Heart left ventricle (tissue), 16 donors: Measurements from ENCODE around the gene WDR82. TPM values are rescaled to one million over a fixed set of nuclear protein-coding genes. Genes with fewer than 3 reads are reported as not detected.

Experiments
- ATAC-seq, 4 donors: fragments of 200-7000 bp; cut with Tn5 transposase; one replicate each; pipeline ENCODE4 v1.9.1; 2020 to 2022; ENCODE audit warnings: moderate library complexity in 4 of 4, mild to moderate bottlenecking in 3 of 4, moderate number of reproducible peaks in 1 of 4
- DNase-seq, 5 donors: peaks; one replicate each; pipeline ENCODE4 v3.0.0-alpha.2; 2020
- H3K27ac ChIP-seq, 12 donors: fragments of 200-600 bp; sonication (generic) in 4 of 12; one replicate each; pipeline versions ENCODE4 v1.5.0 to v1.8.0; 2016 to 2022; ENCODE audit warnings: mild to moderate bottlenecking in 2 of 12
- H3K27me3 ChIP-seq, 9 donors: fragments of 200-600 bp; sonication (generic) in 2 of 9; one replicate each; pipeline versions ENCODE4 v1.5.1 to v1.8.0; 2016 to 2022; ENCODE audit warnings: mild to moderate bottlenecking in 3 of 9
- H3K36me3 ChIP-seq, 9 donors: fragments of 200-600 bp; sonication (generic) in 2 of 9; one replicate each; pipeline versions ENCODE4 v1.5.0 to v1.8.0; 2018 to 2022; ENCODE audit warnings: mild to moderate bottlenecking in 2 of 9
- H3K4me1 ChIP-seq, 12 donors: fragments of 200-600 bp; sonication (generic) in 4 of 12; one replicate each; pipeline versions ENCODE4 v1.5.0 to v1.8.0; 2016 to 2022; ENCODE audit warnings: mild to moderate bottlenecking in 3 of 12
- H3K4me3 ChIP-seq, 12 donors: fragments of 200-600 bp; sonication (generic) in 4 of 12; one replicate each; pipeline versions ENCODE4 v1.5.0 to v1.8.0; 2017 to 2022; ENCODE audit warnings: mild to moderate bottlenecking in 9 of 12, moderate library complexity in 4 of 12
- H3K9me3 ChIP-seq, 12 donors: fragments of 200-600 bp; sonication (generic) in 4 of 12; one replicate each; pipeline versions ENCODE4 v1.5.0 to v1.8.0; 2016 to 2022; ENCODE audit warnings: mild to moderate bottlenecking in 1 of 12
- POLR2A ChIP-seq, 2 donors: fragments of 450-650 bp; IDR thresholded peaks; one replicate each; pipeline ENCODE4 v1.6.1; 2017; ENCODE audit warnings: antibody characterized with exemption in 2 of 2, mild to moderate bottlenecking in 2 of 2, moderate library complexity in 2 of 2
- WGBS, 4 donors: extraction: QIAGEN DNeasy Blood & Tissue Kit in 2 of 4; methylation state at CpG; one replicate each; pipeline versions ENCODE4 v1.1.5 to v1.1.7; 2013 to 2018; 5-methylcytosine and 5-hydroxymethylcytosine counted together
- intact Hi-C, 10 donors: fragments of 100-400 bp; cut with DNase I; formaldehyde crosslinking; loops; one replicate each; pipeline versions ENCODE4 v1.11.1 to v1.14.2; 2022
- polyA plus RNA-seq, 2 donors: library from polyadenylated mRNA; stranded (reverse); fragments of 200-250 nt; gene quantifications; one replicate each; pipeline ENCODE4 v1.2.3, GENCODE V29; 2013
- total RNA-seq, 9 donors: library from RNA; depleted of rRNA in 2 of 9; stranded (reverse); fragments of >200 nt in 2 of 9; fragmentation: NEBNext Ultra II Directional in 3 of 9; extraction: Animal tissue kit (Norgen Biotek cat#: 25700) in 3 of 9; gene quantifications; one replicate each; pipeline versions ENCODE4 v1.1.0 to v1.2.4, GENCODE V29; 2016 to 2023
- TF ChIP-seq, protein P1 (sequence below), 12 donors: fragments of 200-600 bp; sonication (generic) in 4 of 12; IDR thresholded peaks; one replicate each; pipeline versions ENCODE4 v1.5.0 to v1.8.0; 2018 to 2022; ENCODE audit warnings: antibody characterized with exemption in 12 of 12, mild to moderate bottlenecking in 5 of 12
- donor health status: ischemic (EF 13 %, LVEDD 7.1; RV severe dilation, severe dysfunction).
- donor health status: healthy with polysubstance abuse.
- donor health status: DM: no; HTN: yes; CAD: no.
- donor health status: DM: no; HTN: no; CAD: no.
- donor health status: ischemic (EF 25% LVEDD 6.9; RV normal size, moderate dysfunction).
- donor health status: ischemic (EF 25% LVEDD 5.7; RV mildly dilated, moderate dysfunction).
- donor health status: healthy.
- donor health status: DM: yes; HTN: yes; CAD: no.
- donor health status: ischemic (EF 35%, LVEDD 5.7; RV mildly dilated, moderate dysfunction).
- donor health status: nonischemic (EF 11% LVEDD 7.7; RV severe dilation, severe dysfunction).
- donor health status: DM: yes; HTN: yes; CAD: no.
- donor health status: PGD.
- donor health status: ischemic (EF 29% LVEDD 5.4; RV normal size, mild dysfunction).
- donor health status: nonischemic (EF 23%, LVEDD 6.1; RV moderate dilation, normal function).

Gene WDR82
- total and polyA plus RNA-seq, 11 donors = 24.7 to 73.6 (median 61.2) TPM

- no peaks in the 10 kb centered on the region for H3K27me3 ChIP-seq
- DNase-seq (peak; percentile 56 to 81 (median 70)), ATAC-seq (peak; percentile 82 to 94 (median 88))
- H3K27ac ChIP-seq = peak overlapping the region in 11 of 12 donors; percentile 9 to 74 (median 54)
- WGBS, 4 donors = 16 to 25% (median 22%) methylated on average over 14 of the region's 14 CpGs
- H3K4me1 ChIP-seq = peaks cover 0 to 28% (median 14%) of the 10 kb centered on the region in 12 donors
- H3K9me3 ChIP-seq = no peaks in the 10 kb centered on the region
- no peaks in the 10 kb centered on the region for H3K36me3 ChIP-seq
- peak overlapping the region in 1 of 12 donors; percentile 10 for H3K4me3 ChIP-seq
- TF ChIP-seq POLR2A (IDR thresholded peaks at IDR 0.05) = no peak
- TF ChIP-seq, protein P1, sequence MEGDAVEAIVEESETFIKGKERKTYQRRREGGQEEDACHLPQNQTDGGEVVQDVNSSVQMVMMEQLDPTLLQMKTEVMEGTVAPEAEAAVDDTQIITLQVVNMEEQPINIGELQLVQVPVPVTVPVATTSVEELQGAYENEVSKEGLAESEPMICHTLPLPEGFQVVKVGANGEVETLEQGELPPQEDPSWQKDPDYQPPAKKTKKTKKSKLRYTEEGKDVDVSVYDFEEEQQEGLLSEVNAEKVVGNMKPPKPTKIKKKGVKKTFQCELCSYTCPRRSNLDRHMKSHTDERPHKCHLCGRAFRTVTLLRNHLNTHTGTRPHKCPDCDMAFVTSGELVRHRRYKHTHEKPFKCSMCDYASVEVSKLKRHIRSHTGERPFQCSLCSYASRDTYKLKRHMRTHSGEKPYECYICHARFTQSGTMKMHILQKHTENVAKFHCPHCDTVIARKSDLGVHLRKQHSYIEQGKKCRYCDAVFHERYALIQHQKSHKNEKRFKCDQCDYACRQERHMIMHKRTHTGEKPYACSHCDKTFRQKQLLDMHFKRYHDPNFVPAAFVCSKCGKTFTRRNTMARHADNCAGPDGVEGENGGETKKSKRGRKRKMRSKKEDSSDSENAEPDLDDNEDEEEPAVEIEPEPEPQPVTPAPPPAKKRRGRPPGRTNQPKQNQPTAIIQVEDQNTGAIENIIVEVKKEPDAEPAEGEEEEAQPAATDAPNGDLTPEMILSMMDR (IDR thresholded peaks at IDR 0.05) = peak in 6 of 12 donors; percentile 22 to 50 (median 32)
- intact Hi-C loops = loop anchor here in 2 of 10 donors (5.0 to 10.0 kb wide), 2 partner anchors 32 to 85 kb away; no protein-coding TSS in a partner anchor
Observed at GRCh38 chr3:52299879-52300611, 21.6 kb upstream of the WDR82 start.

DNA sequence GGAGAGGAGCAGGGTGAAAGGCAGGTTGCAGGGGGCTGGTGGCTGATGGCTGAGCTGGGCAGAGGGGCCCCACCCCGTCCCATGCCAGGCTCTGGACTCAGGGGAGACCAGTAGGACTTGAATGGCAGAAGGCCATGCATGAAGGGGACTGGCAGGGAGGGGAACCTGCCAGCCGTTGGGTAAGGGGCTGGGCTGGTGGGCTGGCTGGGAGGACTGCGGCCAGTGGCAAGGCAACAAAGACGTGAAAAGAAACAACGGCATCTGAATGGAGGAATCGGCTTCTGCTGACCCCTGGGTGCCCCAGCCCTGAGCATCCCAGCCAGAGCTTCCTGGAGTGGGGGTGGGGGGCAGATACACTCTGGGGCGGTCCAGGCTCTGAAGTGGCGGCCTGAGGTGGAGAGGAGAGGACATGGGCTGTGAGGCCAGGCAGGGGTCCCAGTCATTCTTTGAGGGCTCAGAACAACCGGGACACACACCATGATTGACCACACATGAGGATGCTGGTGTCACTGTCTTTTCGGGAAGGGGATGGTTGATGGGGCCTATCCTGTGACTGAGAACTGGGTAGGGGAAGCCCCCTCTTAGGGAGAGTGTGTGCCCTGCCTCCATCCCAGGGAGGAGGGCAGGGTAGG lies 20.9 kb upstream of the WDR82 start:
- ATAC-seq = peak in 2 of 4 donors; percentile 4 to 10
- WGBS, 4 donors = 54 to 63% (median 58%) methylated on average over 10 of the region's 10 CpGs
- intact Hi-C loops = loop anchor here in 1 of 10 donors (5.0 kb wide), 1 partner anchor 33 kb away; no protein-coding TSS in a partner anchor
- H3K27ac ChIP-seq = peak overlapping the region in 8 of 12 donors; percentile 9 to 74 (median 62)
- DNase-seq = peak in 1 of 5 donors; percentile 47
- H3K4me1 ChIP-seq = peaks cover 0 to 28% (median 14%) of the 10 kb centered on the region in 12 donors
- no peak overlapping the region for H3K4me3 ChIP-seq
- H3K36me3 ChIP-seq = no peaks in the 10 kb centered on the region
- H3K9me3 ChIP-seq = no peaks in the 10 kb centered on the region
- no peaks in the 10 kb centered on the region for H3K27me3 ChIP-seq
- TF ChIP-seq, protein P1 (IDR thresholded peaks at IDR 0.05) = no peak
- TF ChIP-seq POLR2A (IDR thresholded peaks at IDR 0.05) = no peak

- peaks cover 0 to 8% (median 0%) of the 10 kb centered on the region in 9 donors for H3K36me3 ChIP-seq
- WGBS, 4 donors = 38 to 53% (median 45%) methylated on average over 9 to 17 of the region's 17 CpGs
- peaks cover 0 to 28% (median 14%) of the 10 kb centered on the region in 12 donors for H3K4me1 ChIP-seq
- ATAC-seq (no peak), DNase-seq (no peak)
- H3K9me3 ChIP-seq = no peaks in the 10 kb centered on the region
- H3K27ac ChIP-seq = no peak overlapping the region
- intact Hi-C loops = loop anchor here in 1 of 10 donors (5.0 kb wide), 1 partner anchor 34 kb away; no protein-coding TSS in a partner anchor
- TF ChIP-seq POLR2A (IDR thresholded peaks at IDR 0.05) = no peak
- TF ChIP-seq, protein P1 (IDR thresholded peaks at IDR 0.05) = no peak
- H3K4me3 ChIP-seq = no peak overlapping the region
- no peaks in the 10 kb centered on the region for H3K27me3 ChIP-seq
Observed at GRCh38 chr3:52298149-52299098, 20.0 kb upstream of the WDR82 start.
